ENCODE data around the gene KRT79. TPM values are rescaled to one million over a fixed set of nuclear protein-coding genes. Genes with fewer than 3 reads are reported as not detected.

The KRT79 gene
- total RNA-seq, 2 donors from 2014 or later: not detected

GRCh38 chr12:52812073-52812400 lies 22.1 kb downstream of the KRT79 start:
- H3K9me3 ChIP-seq (ENCODE audit: control insufficient read depth, low read length): no peaks in the 10 kb centered on the region
- Mint-ChIP-seq H3K27ac (no peak overlapping the region), H3K4me1 (peaks cover 5% of the 10 kb centered on the region), H3K27me3 (ENCODE audit: insufficient read depth) (peaks cover 18% of the 10 kb centered on the region), H3K9me3 (no peaks in the 10 kb centered on the region), H3K36me3 (ENCODE audit: low read depth) (no peaks in the 10 kb centered on the region), H3K4me3 (no peak overlapping the region)
- no peak overlapping the region for H3K4me3 ChIP-seq (ENCODE audit: low read length)
- H3K27me3 ChIP-seq (ENCODE audit: control insufficient read depth, insufficient read depth, low read length, poor library complexity, severe bottlenecking): no peaks in the 10 kb centered on the region
- H3K36me3 ChIP-seq (ENCODE audit: control insufficient read depth, insufficient read depth, low read length): no peaks in the 10 kb centered on the region
- TF ChIP-seq CTCF (conservative IDR thresholded peaks at IDR 0.05): no peak
- H3K9ac ChIP-seq (ENCODE audit: extremely low read depth, low read length, poor library complexity, severe bottlenecking): no peak overlapping the region
- 75 to 100% methylated on average over 1 to 4 of the region's 4 CpGs for WGBS, 2 experiments (ENCODE audit: insufficient coverage in 1 of 2, insufficient read length in 1 of 2)
- no peak overlapping the region for H3K27ac ChIP-seq (ENCODE audit: low read depth, low read length)
- H3K4me1 ChIP-seq (ENCODE audit: control insufficient read depth, insufficient read depth, low read length): no peaks in the 10 kb centered on the region
- no peak for DNase-seq

- Histone ChIP-seq H3K9me3 (ENCODE audit: control insufficient read depth, low read length) (no peaks in the 10 kb centered on the region), H3K9ac (ENCODE audit: extremely low read depth, low read length, poor library complexity, severe bottlenecking) (no peak overlapping the region), H3K27me3 (ENCODE audit: control insufficient read depth, insufficient read depth, low read length, poor library complexity, severe bottlenecking) (no peaks in the 10 kb centered on the region), H3K4me1 (ENCODE audit: control insufficient read depth, insufficient read depth, low read length) (no peaks in the 10 kb centered on the region), H3K36me3 (ENCODE audit: control insufficient read depth, insufficient read depth, low read length) (no peaks in the 10 kb centered on the region), H3K4me3 (ENCODE audit: low read length) (no peak overlapping the region), H3K27ac (ENCODE audit: low read depth, low read length) (no peak overlapping the region)
- Mint-ChIP-seq H3K4me1 (peaks cover 5% of the 10 kb centered on the region), H3K27me3 (ENCODE audit: insufficient read depth) (peaks cover 18% of the 10 kb centered on the region), H3K27ac (no peak overlapping the region), H3K36me3 (ENCODE audit: low read depth) (no peaks in the 10 kb centered on the region), H3K4me3 (no peak overlapping the region), H3K9me3 (no peaks in the 10 kb centered on the region)
- 87 to 95% methylated on average over 8 to 9 of the region's 9 CpGs for WGBS, 2 experiments (ENCODE audit: insufficient coverage in 1 of 2, insufficient read length in 1 of 2)
- no peak for DNase-seq
- no peak for TF ChIP-seq CTCF (conservative IDR thresholded peaks at IDR 0.05)
These were observed 22.7 kb downstream of the KRT79 start for GRCh38 chr12:52811191-52812072.

- H3K4me3 Mint-ChIP-seq: no peak overlapping the region
- TF ChIP-seq CTCF (conservative IDR thresholded peaks at IDR 0.05): no peak
These were observed 23.6 kb downstream of the KRT79 start for GRCh38 chr12:52810554-52810953.

More at GRCh38 chr12:52810554-52810953, 23.6 kb downstream of the KRT79 start:
- Histone ChIP-seq H3K27ac (ENCODE audit: low read depth, low read length) (no peak overlapping the region), H3K36me3 (ENCODE audit: control insufficient read depth, insufficient read depth, low read length) (no peaks in the 10 kb centered on the region), H3K9ac (ENCODE audit: extremely low read depth, low read length, poor library complexity, severe bottlenecking) (no peak overlapping the region), H3K4me1 (ENCODE audit: control insufficient read depth, insufficient read depth, low read length) (no peaks in the 10 kb centered on the region), H3K27me3 (ENCODE audit: control insufficient read depth, insufficient read depth, low read length, poor library complexity, severe bottlenecking) (no peaks in the 10 kb centered on the region), H3K4me3 (ENCODE audit: low read length) (no peak overlapping the region), H3K9me3 (ENCODE audit: control insufficient read depth, low read length) (no peaks in the 10 kb centered on the region)
- Mint-ChIP-seq H3K27me3 (ENCODE audit: insufficient read depth) (peaks cover 18% of the 10 kb centered on the region), H3K9me3 (no peaks in the 10 kb centered on the region), H3K27ac (no peak overlapping the region), H3K36me3 (ENCODE audit: low read depth) (no peaks in the 10 kb centered on the region), H3K4me1 (peaks cover 7% of the 10 kb centered on the region)
- DNase-seq: no peak
- 72 to 87% methylated on average over 4 to 5 of the region's 5 CpGs for WGBS, 2 experiments (ENCODE audit: insufficient coverage in 1 of 2, insufficient read length in 1 of 2)

Data from endodermal cell (in vitro differentiated cells).